Measurements from ENCODE around the gene RARB.

DNA sequence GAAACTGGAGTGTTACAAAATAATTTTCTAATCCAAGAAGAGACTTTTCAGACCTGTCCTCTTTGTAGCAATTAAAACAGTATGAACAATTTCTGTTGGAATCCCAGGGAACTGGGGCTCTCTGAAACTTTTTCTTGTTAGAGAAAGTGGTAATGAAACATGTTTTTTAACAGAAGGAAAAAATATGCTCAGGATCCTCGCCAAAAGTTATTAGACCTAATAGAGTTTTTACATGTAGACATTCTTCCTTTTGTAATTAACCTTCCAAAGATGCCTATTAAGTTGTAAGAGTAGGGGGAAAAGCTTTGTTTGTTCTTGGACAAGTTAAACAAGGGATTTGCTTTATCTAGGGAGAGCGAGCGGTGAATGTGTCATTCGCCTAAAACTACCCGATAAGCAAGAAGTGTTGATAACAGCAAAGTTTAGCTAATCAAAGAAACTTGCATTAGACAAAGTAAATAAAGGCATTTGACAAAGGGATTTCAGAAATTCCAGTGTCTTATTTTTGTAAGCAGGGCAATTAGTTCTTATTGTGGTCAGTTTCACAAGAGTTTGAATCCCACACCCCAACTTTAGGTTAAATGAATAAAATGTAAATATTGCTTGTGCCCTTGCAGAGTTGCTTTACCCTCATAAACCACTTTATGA lies 2.3 kb downstream of the RARB start:
- TF ChIP-seq, protein P1, sequence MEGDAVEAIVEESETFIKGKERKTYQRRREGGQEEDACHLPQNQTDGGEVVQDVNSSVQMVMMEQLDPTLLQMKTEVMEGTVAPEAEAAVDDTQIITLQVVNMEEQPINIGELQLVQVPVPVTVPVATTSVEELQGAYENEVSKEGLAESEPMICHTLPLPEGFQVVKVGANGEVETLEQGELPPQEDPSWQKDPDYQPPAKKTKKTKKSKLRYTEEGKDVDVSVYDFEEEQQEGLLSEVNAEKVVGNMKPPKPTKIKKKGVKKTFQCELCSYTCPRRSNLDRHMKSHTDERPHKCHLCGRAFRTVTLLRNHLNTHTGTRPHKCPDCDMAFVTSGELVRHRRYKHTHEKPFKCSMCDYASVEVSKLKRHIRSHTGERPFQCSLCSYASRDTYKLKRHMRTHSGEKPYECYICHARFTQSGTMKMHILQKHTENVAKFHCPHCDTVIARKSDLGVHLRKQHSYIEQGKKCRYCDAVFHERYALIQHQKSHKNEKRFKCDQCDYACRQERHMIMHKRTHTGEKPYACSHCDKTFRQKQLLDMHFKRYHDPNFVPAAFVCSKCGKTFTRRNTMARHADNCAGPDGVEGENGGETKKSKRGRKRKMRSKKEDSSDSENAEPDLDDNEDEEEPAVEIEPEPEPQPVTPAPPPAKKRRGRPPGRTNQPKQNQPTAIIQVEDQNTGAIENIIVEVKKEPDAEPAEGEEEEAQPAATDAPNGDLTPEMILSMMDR (IDR thresholded peaks at IDR 0.05), result no peak
- no peak for TF ChIP-seq ZFX (IDR thresholded peaks at IDR 0.05; ENCODE audit: borderline replicate concordance)

Data from 22Rv1 (cell line).